HPDE6-E6E7 (cell line): ENCODE data around the gene SLC16A4.
"Not testable (repeated sequence)": the region's sequence is repeated elsewhere in the genome, so short reads cannot be mapped to it uniquely, and the experiment has no call there.

Experiments
- DNase-seq: peaks from one replicate; pipeline ENCODE4 v3.0.0; 2011; ENCODE audit warnings: missing footprints; ENCODE audit errors: extremely low spot score

The SLC16A4 gene

DNA sequence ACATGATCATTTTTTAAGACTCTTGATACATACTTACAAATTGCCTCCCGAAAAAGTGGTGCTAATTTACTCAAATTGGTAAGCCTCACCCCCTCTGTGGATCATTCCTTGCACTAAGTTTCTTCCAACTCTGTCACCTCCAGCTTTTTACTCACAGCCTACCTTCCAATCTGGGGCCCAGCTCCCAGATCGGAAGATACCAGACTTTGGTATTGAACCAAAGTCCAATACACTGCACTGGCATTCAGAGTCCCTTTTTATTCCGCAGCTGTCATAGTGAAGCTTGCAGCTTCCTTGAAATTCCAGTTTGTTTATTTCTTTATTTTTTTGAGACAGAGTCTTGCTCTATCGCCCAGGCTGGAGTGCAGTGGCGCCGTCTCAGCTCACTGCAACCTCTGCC is 18.5 kb upstream of the SLC16A4 start:
- DNase-seq, result no peak

DNA sequence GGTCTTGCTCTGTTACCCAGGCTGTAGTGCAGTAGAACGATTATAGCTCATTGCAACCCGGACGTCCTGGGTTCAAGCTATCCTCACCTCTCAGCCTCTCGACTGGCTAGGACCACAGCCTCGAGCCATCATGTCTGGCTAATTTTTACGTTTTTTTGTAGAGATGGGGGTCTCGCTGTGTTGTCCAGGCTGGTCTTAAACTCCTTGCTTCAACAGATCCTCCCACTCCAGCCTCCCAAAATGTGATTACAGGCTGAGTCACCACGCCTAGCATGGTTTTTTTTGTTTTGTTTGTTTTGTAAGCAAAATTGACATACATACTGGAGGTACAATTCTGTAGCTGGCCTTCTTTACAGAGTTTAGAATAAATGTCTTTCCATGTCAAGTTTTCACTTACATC is 17.7 kb upstream of the SLC16A4 start:
- DNase-seq, result no peak

DNA sequence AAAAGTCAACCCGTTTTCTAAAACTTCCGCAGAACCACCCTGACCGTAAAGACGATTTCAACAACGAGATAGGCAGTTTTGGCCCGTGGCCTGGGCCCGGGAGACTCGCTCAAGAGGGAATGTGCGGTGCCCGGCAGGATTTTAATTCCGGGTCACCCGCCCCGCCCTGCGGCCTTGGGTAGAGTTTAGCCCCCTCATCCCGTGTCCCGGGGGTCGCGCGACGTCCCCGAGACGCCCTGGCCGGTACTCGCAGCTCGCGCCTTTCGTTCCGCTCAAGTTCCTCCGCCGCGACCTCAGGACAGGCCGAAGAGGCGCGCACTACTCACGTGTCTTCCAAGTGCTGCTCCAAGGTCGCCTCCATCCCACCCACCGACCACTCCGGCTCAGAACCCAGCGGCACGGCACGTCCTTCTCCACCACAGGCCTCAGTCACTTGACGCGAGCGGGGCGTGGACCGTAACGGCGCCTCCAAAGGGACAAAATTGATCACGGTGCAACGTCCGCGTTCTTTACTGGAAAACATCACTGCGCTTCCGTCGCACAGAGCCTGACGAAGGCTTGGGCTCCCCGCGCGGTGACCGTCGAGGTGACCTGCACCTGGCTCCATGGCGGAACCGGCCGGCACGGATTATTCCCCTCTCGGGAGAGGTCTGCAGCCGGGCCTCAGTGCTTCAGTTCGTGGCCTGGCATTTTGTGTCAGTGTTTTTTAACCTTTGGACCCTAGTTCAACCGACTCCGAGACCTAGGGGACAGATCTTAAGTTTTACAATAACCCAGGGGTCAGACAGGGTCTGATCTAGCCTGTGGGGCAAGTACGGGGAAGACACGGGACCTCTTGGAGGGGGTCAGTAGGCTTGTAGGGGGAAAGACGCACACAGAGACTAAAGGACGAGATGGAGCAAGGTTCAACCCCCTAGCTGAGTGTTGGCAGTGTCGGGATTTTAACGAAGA is 16.7 kb upstream of the SLC16A4 start, which contains the start of gene LAMTOR5:
Gene LAMTOR5, minus strand, starts transcription at position 435 of the 951 bp plus-strand sequence. Its CDS starts 74 bp downstream, at position 361.
- peak; percentile 60 for DNase-seq

DNA sequence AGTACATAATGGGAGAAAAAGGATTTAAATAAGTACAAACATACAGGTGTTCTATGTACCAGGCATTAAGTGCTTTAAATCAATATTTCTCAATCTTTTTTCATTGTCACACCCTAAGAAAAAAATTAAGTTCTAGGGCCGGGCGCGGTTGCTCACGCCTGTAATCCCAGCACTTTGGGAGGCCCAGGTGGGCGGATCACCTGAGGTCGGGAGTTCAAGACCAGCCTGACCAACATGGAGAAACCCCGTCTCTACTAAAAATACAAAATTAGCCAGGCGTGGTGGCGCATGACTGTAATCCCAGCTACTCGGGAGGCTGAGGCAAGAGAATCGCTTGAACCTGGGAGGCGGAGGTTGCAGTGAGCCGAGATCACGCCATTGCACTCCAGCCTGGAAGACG is 15.6 kb upstream of the SLC16A4 start:
- not testable (repeated sequence) for DNase-seq

DNA sequence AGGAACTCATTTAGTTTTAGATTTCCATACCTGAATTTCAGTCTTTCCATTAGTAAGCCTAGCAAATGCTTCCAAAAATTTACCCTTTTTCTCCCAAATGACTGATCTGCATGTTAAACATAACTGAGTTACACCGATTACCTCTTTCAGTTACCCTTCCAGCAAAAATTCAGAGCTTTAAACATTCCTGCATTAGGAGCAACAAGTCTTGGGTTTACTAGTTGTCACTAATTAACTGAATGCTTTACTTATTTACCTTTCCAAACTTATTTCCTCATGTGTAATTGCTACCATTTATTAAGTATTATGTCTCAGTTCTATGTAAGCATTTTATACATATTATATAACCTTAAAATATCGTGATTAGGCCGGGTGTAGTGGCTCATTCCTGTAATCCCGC is 13.6 kb upstream of the SLC16A4 start:
- no peak for DNase-seq

DNA sequence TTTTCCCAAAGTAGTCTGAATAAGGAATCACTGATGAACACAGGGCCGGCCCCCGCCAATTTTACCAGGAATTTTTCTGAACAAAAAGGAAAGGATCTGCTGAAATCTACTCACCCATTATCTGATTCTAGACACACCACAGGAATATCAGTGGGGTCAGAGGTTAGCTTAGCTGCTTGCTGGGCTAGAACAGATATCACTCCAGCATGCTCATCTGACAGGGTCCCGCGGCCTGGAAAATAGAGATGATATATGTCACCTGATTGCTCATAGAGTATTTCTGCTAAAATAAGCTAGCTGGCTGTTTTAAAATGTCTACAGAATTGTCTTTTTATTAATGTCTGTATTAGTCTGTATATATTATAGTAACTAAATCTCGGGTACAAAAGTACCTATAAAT is 13.0 kb upstream of the SLC16A4 start:
- DNase-seq, result no peak

DNA sequence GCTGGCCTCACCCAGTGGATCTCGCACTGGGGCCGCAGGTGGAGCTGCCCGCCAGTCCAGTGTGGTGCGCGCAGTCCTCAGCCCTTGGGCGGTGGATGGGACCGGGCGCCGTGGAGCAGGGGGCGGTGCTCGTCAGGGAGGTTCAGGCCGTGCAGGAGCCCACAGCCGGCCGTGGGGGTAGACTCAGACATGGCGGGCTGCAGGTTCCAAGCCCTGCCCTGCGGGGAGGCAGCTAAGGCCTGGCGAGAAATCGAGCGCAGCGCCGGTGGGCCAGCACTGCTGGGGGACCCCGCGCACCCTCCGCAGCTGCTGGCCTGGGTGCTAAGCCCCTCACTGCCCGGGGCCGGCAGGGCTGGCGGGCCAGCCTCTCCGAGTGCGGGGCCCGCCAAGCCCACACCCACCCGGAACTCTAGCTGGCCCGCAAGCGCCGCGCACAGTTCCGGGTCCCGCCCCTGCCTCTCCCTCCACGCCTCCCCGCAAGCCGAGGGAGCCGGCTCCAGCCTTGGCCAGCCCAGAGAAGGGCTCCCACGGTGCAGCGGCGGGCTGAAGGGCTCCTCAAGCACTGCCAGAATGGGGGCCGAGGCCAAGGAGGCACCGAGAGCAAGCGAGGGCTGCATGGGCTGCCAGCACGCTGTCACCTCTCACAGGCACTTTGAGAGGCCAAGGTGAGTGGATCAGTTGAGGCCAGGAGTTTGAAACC is 5.6 kb upstream of the SLC16A4 start:
- DNase-seq, result not testable (repeated sequence)

DNA sequence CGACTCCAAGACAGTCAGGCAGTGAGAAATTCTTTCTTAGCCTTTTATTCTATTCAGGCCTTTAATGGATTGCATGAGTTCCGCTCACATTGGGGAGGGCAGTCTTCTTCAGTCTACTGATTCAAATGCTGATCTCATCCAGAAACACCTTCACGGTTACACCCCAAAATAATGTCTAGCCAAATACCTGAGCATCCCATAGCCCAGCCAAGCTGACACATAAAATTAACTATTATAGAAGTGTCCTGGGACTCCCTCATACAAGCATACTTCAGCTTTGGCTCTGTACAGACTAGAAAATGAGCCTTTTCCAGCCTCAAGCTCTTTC is 3.6 kb upstream of the SLC16A4 start:
- DNase-seq, result no peak

DNA sequence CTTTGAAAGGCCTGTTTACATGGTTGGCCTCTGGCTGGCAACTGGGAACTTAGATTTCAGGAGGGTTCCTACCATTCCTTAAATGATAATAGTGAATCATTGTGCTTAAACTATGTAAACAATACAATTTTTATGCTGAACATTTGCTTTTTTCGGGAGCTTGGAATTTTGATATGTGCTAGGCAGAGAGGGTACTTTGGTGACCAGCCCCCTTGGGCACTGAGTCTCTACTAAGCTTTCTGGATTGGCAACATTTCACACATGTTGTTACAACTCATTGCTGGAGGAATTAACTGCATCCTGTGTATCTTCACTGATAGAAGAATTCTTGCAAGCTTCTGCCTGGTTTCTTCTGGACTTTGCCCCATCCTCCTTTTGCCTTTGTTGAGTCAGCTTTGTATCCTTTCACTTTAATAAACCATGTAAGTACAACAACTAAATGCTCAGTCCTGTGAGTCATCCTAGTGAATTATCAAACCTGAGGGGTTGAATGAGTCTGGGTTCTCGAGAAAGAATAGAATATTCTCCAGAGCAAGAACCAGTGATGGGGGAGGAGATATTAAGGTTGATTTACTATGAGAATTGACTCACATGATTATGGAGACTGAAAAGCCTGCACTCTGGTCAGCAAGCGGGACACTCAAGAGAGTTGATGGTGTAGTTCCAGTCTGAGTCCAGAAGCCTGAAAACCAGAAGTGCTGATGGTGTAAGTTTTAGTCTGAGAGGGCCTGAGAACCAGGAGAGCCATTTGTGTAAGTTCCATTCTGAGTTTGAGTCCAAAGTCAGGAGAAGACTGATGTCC is 3.1 kb upstream of the SLC16A4 start:
- DNase-seq, result peak; percentile 56

DNA sequence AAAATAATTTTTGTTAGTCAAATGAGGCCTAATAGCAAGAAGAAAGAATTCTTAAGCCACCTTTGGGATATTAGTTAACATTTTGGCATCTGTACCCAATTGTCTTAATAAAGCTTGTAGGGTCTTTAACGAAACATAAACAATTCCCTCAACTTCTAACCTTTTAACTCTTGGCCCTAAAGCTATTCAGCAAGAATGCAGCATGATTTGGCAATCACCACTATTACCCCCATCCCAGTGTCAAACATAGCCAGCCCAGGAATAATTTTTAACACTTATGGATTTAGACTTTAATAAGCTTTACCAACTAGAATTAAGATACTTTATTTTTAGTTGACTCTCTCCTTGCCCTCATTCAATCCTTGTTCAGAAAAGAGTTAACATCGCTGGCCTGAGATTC is 2.5 kb upstream of the SLC16A4 start:
- DNase-seq, result no peak

DNA sequence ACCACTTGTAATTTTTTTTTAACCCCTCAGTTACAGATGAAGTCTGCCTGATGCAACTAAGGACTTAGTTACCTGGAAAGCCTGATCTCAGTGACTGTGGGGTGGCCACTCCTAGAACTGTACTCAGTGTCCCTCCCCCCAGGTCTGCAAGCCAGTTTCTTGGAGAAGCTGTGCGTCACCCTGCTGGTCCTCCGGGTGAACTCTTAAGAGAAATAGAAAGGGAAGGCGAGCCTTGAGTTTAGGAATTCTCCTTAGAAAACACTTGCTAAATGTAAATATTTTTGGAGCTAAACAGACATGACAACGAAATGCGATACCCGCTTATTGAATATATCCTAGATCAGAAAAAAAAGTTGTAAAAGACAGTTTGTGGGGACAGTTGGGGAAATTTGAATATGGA is 730 bp downstream of the SLC16A4 start:
- peak; percentile 88 for DNase-seq

DNA sequence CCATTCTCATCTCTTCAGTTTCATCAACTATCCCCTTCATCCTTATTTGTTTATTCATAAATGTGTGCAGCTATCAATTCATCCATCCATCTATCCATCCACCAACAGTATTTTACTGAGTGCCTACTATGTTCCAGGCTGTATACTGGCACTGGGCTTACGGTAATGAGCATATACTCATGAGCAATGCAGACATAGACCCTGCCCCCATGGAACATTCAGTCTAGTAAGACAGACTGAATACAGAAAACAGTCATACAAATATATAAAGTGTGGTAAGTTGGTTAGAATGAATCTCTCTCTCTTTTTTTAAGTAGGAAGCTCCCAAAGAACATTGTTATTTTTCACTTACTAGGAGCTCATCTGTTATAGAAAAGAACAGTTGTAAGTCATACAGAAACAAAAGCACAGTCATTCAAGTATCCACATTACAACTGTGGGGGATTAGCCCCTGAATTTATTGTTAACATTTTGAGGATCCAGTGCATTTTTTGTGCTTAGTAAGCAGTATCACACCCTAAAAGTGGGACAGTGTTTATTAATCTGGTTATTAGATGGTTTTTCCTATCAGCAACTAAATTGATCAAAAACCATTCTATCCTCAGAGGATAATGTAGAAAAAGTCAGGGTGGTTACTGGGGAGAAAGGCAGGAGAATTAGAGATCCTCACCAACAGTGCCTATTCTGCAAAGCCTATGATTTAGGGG is 3.6 kb downstream of the SLC16A4 start:
- no peak for DNase-seq

DNA sequence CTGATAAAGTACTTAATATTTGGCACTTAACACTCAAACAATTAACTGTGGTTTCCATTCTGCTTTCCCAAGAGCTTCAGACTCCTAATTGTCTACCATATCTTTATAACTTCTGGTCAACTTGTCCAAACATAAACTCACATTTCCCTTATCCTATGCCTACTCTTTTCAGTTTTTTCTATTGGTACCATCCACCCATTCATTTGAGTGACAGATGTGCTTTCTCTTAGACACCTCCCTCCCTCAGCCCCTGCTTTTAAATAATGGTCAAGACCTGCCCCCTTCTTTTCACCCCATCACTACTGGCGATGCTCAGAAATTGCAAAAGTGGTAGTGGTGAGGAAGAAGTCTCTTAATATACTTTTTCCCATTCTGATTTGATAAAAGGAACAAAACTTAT is 5.5 kb downstream of the SLC16A4 start:
- DNase-seq, result no peak

DNA sequence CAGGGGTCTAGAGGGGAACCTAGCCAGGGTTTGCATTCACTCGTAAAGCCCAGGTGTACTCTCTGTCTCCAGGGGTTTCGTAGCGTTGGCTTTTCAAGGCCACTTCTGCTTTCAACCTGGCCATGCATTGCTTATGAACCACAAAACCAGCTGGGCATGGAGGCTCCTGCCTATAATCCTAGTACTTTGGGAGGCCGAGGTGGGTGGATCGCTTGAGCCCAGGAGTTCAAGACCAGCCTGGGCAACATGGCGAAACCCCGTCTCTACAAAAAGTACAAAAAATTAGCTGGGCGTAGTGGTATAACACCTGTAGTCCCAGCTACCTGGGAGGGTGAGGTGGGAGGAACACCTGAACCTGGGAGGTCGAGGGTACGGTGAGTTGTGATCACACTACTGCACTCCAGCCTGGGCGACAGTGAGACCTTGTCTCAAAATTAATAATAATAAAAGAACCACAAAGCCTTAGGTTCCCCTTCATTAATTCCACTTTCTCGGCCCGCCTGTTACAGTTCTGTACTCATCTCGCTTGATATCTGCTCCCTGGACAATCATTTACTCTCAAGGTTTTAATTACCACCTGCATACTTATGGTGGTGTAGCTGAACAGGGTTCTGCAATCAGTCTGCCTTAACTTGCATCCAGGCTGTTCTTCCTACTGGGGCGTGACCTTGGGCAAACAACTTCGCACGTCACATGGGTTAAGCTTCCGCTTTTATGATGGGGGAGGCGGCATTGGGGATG is 6.1 kb downstream of the SLC16A4 start:
- DNase-seq, result no peak

DNA sequence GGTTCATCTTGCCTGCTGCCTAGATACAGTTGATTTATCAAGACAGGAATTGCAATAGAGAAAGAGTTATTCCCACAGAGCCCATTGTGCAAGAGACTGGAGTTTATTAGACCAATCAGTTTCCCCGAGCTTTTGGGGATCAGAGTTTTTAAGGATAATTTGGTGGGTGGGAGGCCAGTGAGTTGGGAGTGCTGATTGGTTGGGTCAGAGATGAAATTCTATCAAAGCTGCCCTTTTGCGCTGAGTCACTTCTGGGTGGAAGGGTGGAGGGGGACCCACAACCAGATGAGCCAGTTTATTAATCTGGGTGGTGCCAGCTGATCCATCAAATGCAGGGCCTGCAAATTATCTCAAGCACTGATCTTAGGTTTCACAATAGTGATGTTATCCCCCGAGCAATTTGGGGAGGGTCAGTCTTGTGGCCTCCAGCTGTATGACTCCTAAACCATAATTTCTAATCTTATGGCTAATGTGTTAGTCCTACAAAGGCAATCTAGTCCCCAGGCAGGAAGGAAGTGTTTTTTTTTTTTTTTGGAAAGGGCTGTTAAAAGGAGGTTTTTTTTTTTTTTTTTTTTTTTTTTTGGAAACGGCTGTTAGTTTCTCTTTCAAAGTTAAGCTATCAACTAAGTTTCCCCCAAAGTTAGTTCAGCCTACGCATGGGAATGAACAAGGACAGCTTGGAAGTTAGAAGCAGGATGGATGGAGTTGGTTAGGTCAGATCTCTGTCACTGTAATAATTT is 7.4 kb downstream of the SLC16A4 start:
- no peak for DNase-seq

DNA sequence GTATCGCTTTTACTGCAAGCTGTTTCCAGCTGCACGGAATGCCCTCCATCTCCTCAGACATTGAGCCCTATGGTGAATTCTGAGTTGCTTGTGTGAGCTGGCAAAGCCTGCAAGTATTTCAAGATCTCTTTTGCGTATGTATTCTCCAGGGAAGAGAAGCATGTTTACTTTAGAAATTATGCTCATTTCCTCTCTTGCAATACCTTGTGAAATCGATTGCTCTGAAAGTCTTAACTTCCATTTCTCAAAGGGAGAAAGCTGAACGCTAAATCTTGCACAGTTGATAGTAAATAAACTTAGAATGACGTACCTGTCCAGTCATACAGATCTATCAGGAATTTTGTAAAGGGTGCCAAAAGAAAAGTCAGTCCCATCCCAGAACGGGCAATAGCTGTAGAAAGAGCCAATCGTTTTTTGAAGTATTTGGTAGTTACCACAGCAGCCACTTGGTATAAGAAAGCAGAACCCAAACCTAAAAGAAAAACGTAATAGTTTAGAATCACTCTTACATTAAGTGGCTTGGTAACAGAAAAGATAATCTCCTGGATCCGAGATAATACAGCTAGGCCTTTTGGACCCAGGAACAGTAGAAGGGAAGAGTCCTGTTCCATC is 10.0 kb downstream of the SLC16A4 start:
- no peak for DNase-seq

DNA sequence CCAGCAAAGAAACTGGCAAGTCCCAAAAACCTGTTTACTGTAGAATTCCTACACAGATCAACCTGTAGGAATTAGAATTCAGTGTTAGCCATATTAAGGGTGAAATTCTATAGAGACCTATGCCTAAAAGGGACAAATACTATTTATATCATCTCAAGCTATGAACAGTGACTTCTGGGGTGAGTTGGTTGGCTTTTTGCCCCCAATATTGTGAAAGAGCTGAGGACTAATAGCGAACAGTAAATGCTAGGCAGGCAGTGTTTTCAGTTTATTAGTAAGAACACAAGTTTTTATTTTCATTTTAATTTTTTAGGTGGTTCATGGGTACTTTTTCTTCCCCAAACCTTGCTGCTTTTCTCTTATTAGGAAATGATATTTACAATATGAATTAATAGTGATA is 15.3 kb downstream of the SLC16A4 start:
- no peak for DNase-seq

DNA sequence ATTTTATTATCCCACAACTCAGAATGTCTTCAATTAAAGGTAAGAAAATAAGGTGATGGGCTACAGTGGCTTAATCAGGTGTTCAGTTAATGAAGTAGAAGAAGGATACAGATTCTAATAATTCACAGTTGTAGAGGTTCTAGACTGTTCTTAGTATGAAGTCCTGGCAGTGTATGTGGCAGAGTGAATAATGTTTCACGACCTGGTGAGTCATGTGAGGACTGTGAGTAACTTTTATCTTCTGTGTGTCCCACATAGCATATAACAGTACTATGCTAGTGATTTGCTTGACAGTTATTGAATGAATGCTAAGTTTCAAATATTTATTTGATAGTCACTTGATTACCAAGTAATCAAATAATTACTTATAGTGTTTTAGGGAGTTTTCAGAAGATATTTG is 20.0 kb downstream of the SLC16A4 start:
- DNase-seq, result peak; percentile 15

DNA sequence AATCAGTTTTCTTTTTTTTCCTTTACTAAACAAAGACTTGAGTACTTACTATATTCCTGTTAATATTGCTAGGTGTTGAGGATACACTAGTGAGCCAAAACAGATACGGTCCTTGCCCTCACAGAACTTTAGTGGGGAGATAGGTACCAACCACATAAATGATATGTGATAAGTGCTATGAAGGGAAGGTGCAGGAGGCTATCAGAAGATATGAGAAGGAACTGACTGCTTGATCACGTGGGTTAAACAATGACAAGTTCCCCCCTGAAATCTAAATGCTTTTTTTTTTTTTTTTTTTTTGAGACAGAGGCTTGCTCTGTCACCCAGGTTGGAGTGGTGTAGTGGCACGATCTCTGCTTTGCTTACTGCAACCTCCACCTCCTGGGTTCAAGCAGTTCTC is 26.6 kb downstream of the SLC16A4 start:
- DNase-seq, result no peak

DNA sequence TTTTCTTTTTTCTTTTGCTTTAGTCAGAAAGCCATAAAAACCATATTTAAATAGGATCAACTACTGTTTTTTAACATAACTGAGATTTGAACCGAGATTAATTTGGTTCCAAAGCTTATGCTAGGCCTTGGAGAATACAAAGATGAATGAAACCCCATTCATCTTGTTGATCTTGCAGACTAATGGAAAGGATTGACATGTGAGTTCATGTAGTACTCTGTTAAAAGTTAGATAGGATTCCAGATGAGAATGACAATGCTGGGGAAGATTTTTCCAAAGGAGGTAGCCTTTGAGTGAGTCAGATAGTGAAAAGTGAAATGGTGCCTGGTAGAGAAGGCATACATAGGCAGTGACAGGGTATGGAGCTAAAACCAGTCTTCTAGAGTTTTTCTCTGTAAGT is 29.0 kb downstream of the SLC16A4 start:
- DNase-seq, result no peak
